OCI-LY1 (cell line): ENCODE measurements around the gene CNTFR.

Experiments used
- H2AFZ ChIP-seq: fragments of 200-600 bp; sonication (generic), shearing (Covaris generic); 2 replicates; pipeline ENCODE4 v1.6.0; 2014; ENCODE audit warnings: antibody characterized with exemption, mild to moderate bottlenecking, low read length
- H3F3A ChIP-seq: fragments of 200-600 bp; sonication (generic), shearing (Covaris generic); 2 replicates; pipeline ENCODE4 v1.6.0; 2014; ENCODE audit warnings: mild to moderate bottlenecking, antibody characterized with exemption, low read length, moderate library complexity; ENCODE audit not compliant: insufficient read depth
- H3K27ac ChIP-seq: fragments of 200-600 bp; sonication (generic); 2 replicates; pipeline ENCODE4 v1.5.1; 2014; ENCODE audit warnings: low read length, mixed run types, mild to moderate bottlenecking, low read depth; ENCODE audit not compliant: poor library complexity, severe bottlenecking
- H3K27me3 ChIP-seq: fragments of 200-600 bp; sonication (generic); 2 replicates; pipeline ENCODE4 v1.6.0; 2014; ENCODE audit warnings: antibody characterized with exemption, mild to moderate bottlenecking, low read length, moderate library complexity; ENCODE audit not compliant: insufficient read depth
- H3K36me3 ChIP-seq: fragments of 200-600 bp; sonication (generic); 2 replicates; pipeline ENCODE4 v1.6.1; 2014; ENCODE audit warnings: mild to moderate bottlenecking, antibody characterized with exemption, low read length, moderate library complexity, mixed read lengths; ENCODE audit not compliant: insufficient read depth
- H3K4me1 ChIP-seq: fragments of 200-600 bp; sonication (generic); 2 replicates; pipeline ENCODE4 v1.5.1; 2014; ENCODE audit warnings: mild to moderate bottlenecking, low read length, moderate library complexity; ENCODE audit not compliant: insufficient read depth, severe bottlenecking
- H3K4me2 ChIP-seq: fragments of 200-600 bp; sonication (generic), shearing (Covaris generic); 2 replicates; pipeline ENCODE4 v1.6.1; 2014; ENCODE audit warnings: low read length
- H3K4me3 ChIP-seq: fragments of 200-600 bp; sonication (generic); 2 replicates; pipeline ENCODE4 v1.5.1; 2014; ENCODE audit warnings: low read length, low read depth, mild to moderate bottlenecking, mixed read lengths; ENCODE audit not compliant: poor library complexity, severe bottlenecking
- H3K79me2 ChIP-seq: fragments of 200-600 bp; shearing (Covaris generic); 2 replicates; pipeline ENCODE4 v1.6.1; 2016; ENCODE audit warnings: mixed run types, low read length, mixed read lengths; ENCODE audit not compliant: insufficient read depth
- H3K9ac ChIP-seq: fragments of 200-600 bp; sonication (generic), shearing (Covaris generic); 2 replicates; pipeline ENCODE4 v1.6.1; 2014; ENCODE audit warnings: mild to moderate bottlenecking, low read length, mixed read lengths
- H3K9me2 ChIP-seq: fragments of 200-600 bp; sonication (generic), shearing (Covaris generic); 2 replicates; pipeline ENCODE4 v1.6.1; 2014; ENCODE audit warnings: low read depth, mild to moderate bottlenecking, low read length, mixed read lengths
- H3K9me3 ChIP-seq: fragments of 200-600 bp; shearing (Covaris generic); 2 replicates; pipeline ENCODE4 v1.6.1; 2014; ENCODE audit warnings: low read length, mixed read lengths
- H4K20me1 ChIP-seq: fragments of 200-600 bp; sonication (generic), shearing (Covaris generic); 2 replicates; pipeline ENCODE4 v1.6.0; 2016; ENCODE audit warnings: mild to moderate bottlenecking, low read length; ENCODE audit not compliant: insufficient read depth
- CTCF ChIP-seq: fragments of 200-600 bp; sonication (generic), shearing (Covaris generic); IDR thresholded peaks from 2 replicates; pipeline ENCODE4 v1.5.1; 2017; ENCODE audit warnings: mild to moderate bottlenecking, antibody characterized with exemption, low read length, moderate library complexity, mixed read lengths
- EZH2 ChIP-seq: fragments of 200-600 bp; sonication (generic), shearing (Covaris generic); IDR thresholded peaks from 2 replicates; pipeline ENCODE4 v1.8.0; 2017; ENCODE audit warnings: borderline replicate concordance, mixed run types, mild to moderate bottlenecking, antibody characterized with exemption, low read length, moderate library complexity, mixed read lengths

CNTFR gene

GRCh38 chr9:34587271-34587670, 2.3 kb downstream of the CNTFR start:
- Histone ChIP-seq H3K4me1 (no peaks in the 10 kb centered on the region), H4K20me1 (no peaks in the 10 kb centered on the region), H3K36me3 (no peaks in the 10 kb centered on the region), H3K4me2 (no peak overlapping the region), H3F3A (no peaks in the 10 kb centered on the region), H3K9me2 (no peaks in the 10 kb centered on the region), H3K27ac (no peak overlapping the region), H3K79me2 (no peaks in the 10 kb centered on the region), H3K9ac (no peak overlapping the region), H2AFZ (no peak overlapping the region), H3K27me3 (peaks cover 8% of the 10 kb centered on the region; the same call in 1 of the 2 replicates), H3K9me3 (no peaks in the 10 kb centered on the region), H3K4me3 (no peak overlapping the region)
- TF ChIP-seq CTCF (no peak), EZH2 (no peak)

GRCh38 chr9:34585946-34586669, 3.4 kb downstream of the CNTFR start:
- TF ChIP-seq CTCF, result no peak
- TF ChIP-seq EZH2, result no peak
- no peaks in the 10 kb centered on the region for H3K79me2 ChIP-seq
- no peaks in the 10 kb centered on the region for H3F3A ChIP-seq
- H3K27ac ChIP-seq, result no peak overlapping the region
- H3K4me1 ChIP-seq, result no peaks in the 10 kb centered on the region
- peaks cover 8% of the 10 kb centered on the region; the same call in 1 of the 2 replicates for H3K27me3 ChIP-seq
- no peak overlapping the region for H3K4me2 ChIP-seq
- H4K20me1 ChIP-seq, result no peaks in the 10 kb centered on the region
- H3K36me3 ChIP-seq, result no peaks in the 10 kb centered on the region
- no peaks in the 10 kb centered on the region for H3K9me2 ChIP-seq
- no peak overlapping the region for H2AFZ ChIP-seq
- no peak overlapping the region for H3K9ac ChIP-seq
- H3K4me3 ChIP-seq, result no peak overlapping the region
- no peaks in the 10 kb centered on the region for H3K9me3 ChIP-seq

GRCh38 chr9:34584970-34585369, 4.6 kb downstream of the CNTFR start:
- Histone ChIP-seq H3K79me2 (no peaks in the 10 kb centered on the region), H3K4me3 (no peak overlapping the region), H3K27ac (no peak overlapping the region), H3K9me3 (no peaks in the 10 kb centered on the region), H3K27me3 (peaks cover 8% of the 10 kb centered on the region; the same call in 1 of the 2 replicates), H4K20me1 (no peaks in the 10 kb centered on the region), H3K9me2 (no peaks in the 10 kb centered on the region), H3K36me3 (no peaks in the 10 kb centered on the region), H3K4me1 (no peaks in the 10 kb centered on the region), H3K9ac (no peak overlapping the region), H3K4me2 (no peak overlapping the region), H2AFZ (no peak overlapping the region), H3F3A (no peaks in the 10 kb centered on the region)
- TF ChIP-seq EZH2 (no peak), CTCF (no peak)
